Activated naive CD4-positive, alpha-beta T cell (primary cell): ENCODE data around the gene CEP20.

Source experiments
- DNase-seq, 4 experiments: peaks; one replicate each; lab custom pipeline; 2025; lab: John Stamatoyannopoulos, UW

CEP20 gene

GRCh38 chr16:15830832-15831451 is 57.5 kb downstream of the CEP20 start:
- DNase-seq: no peak

- no peak for DNase-seq
Observed at GRCh38 chr16:15829460-15829859, 58.9 kb downstream of the CEP20 start.

GRCh38 chr16:15827709-15828343 is 60.6 kb downstream of the CEP20 start:
- DNase-seq: no peak

- no peak for DNase-seq
Observed at GRCh38 chr16:15827299-15827698, 61.1 kb downstream of the CEP20 start.

GRCh38 chr16:15825750-15826305 is 62.6 kb downstream of the CEP20 start:
- DNase-seq: no peak

GRCh38 chr16:15822957-15823356 is 65.4 kb downstream of the CEP20 start:
- DNase-seq: no peak

- no peak for DNase-seq
Observed at GRCh38 chr16:15820837-15821236, 67.6 kb downstream of the CEP20 start.

GRCh38 chr16:15819046-15819445 is 69.4 kb downstream of the CEP20 start:
- DNase-seq: no peak

- DNase-seq: no peak
Observed at GRCh38 chr16:15817446-15817845, 71.0 kb downstream of the CEP20 start.

- no peak for DNase-seq
Observed at GRCh38 chr16:15816228-15816627, 72.2 kb downstream of the CEP20 start.
